Endothelial cell of umbilical vein (primary cell): ENCODE measurements around the gene POLA1. TPM values are rescaled to one million over a fixed set of nuclear protein-coding genes. Genes with fewer than 3 reads are reported as not detected.

Source experiments
- BruUV-seq: library from RNA; stranded (reverse); fragments of 400-500 nt; replicated peaks from 2 replicates; lab custom pipeline; 2021; lab: Mats Ljungman, UMichigan
- CTCF ChIA-PET: fragments of 300-600, 350-600 bp; sonication (Branson Sonifier 250); formaldehyde crosslinking; loops from one replicate; lab custom pipeline; 2021; ENCODE audit warnings: antibody characterized with exemption, inconsistent platforms; lab: Charles Lee
- POLR2A ChIA-PET: fragments of 300-600, 350-600 bp; sonication (Branson Sonifier 250); formaldehyde crosslinking; loops from one replicate; lab custom pipeline; 2021; ENCODE audit warnings: antibody characterized with exemption, inconsistent platforms; lab: Charles Lee
- DNase-seq: peaks from one replicate; pipeline ENCODE4 v3.0.0-alpha.2; 2011; ENCODE audit warnings: low read depth, low spot score
- FAIRE-seq: peaks from 2 replicates; lab custom pipeline; 2011; peaks lifted over from hg19 to GRCh38; lab: Jason Lieb, UNC
- H2AFZ ChIP-seq: 2 replicates; pipeline ENCODE4 v1.6.0; 2012; ENCODE audit warnings: low read depth, low read length, control low read depth, inconsistent platforms
- H3K27ac ChIP-seq: 2 replicates; pipeline ENCODE4 v1.5.1; 2011; ENCODE audit warnings: low read depth, mild to moderate bottlenecking, control low read depth, low read length, moderate library complexity; ENCODE audit not compliant: insufficient read depth
- H3K27me3 ChIP-seq, 2 experiments: 2 replicates each; pipeline versions ENCODE4 v1.6.0 to v1.6.1; 2011; ENCODE audit warnings: low read length in 2 of 2, mixed read lengths in 1 of 2; ENCODE audit not compliant: control insufficient read depth in 2 of 2, insufficient read depth in 2 of 2
- H3K36me3 ChIP-seq, 2 experiments: 2 replicates in 1 of 2; 3 replicates in 1 of 2; pipeline ENCODE4 v1.5.1; 2011; ENCODE audit warnings: low read length in 2 of 2, mild to moderate bottlenecking in 1 of 2, moderate library complexity in 1 of 2; ENCODE audit not compliant: control insufficient read depth in 2 of 2, insufficient read depth in 2 of 2; ENCODE audit errors: extremely low read depth in 1 of 2
- H3K4me1 ChIP-seq: 3 replicates; pipeline ENCODE4 v1.5.1; 2011; ENCODE audit warnings: mild to moderate bottlenecking, low read length; ENCODE audit not compliant: control insufficient read depth, insufficient read depth; ENCODE audit errors: extremely low read depth
- H3K4me2 ChIP-seq: 2 replicates; pipeline ENCODE4 v1.6.1; 2011; ENCODE audit warnings: low read length, control low read depth, mixed read lengths; ENCODE audit not compliant: insufficient read depth
- H3K4me3 ChIP-seq, 3 experiments: fragments of 200-600 bp in 1 of 3; sonication (generic), shearing (Covaris generic) in 1 of 3; replicated peaks in 1 of 3; 2 replicates each; pipeline ENCODE4 v1.5.1; 2011 to 2016; ENCODE audit warnings: control low read depth in 3 of 3, low read length in 3 of 3, mild to moderate bottlenecking in 2 of 3, inconsistent platforms in 1 of 3, low read depth in 1 of 3, moderate library complexity in 1 of 3; ENCODE audit not compliant: insufficient read depth in 1 of 3
- H3K79me2 ChIP-seq: 2 replicates; pipeline ENCODE4 v1.6.0; 2012; ENCODE audit warnings: low read length, inconsistent platforms; ENCODE audit not compliant: control insufficient read depth, insufficient read depth
- H3K9ac ChIP-seq: replicated peaks from 2 replicates; pipeline ENCODE3; 2011; ENCODE audit warnings: low read length, control low read depth; ENCODE audit not compliant: insufficient read depth; ENCODE audit errors: extremely low read depth
- H3K9me1 ChIP-seq: replicated peaks from 3 replicates; pipeline ENCODE4 v1.6.0; 2011; ENCODE audit warnings: mild to moderate bottlenecking, low read length; ENCODE audit not compliant: control insufficient read depth, insufficient read depth; ENCODE audit errors: extremely low read depth
- H3K9me3 ChIP-seq: replicated peaks from 2 replicates; pipeline ENCODE4 v1.5.1; 2012; ENCODE audit warnings: low read length, inconsistent platforms; ENCODE audit not compliant: control insufficient read depth, insufficient read depth
- H4K20me1 ChIP-seq: replicated peaks from 2 replicates; pipeline ENCODE3; 2011; ENCODE audit warnings: mild to moderate bottlenecking, low read length; ENCODE audit not compliant: control insufficient read depth, insufficient read depth; ENCODE audit errors: extremely low read depth
- CTCF ChIP-seq, 2 donors: IDR thresholded peaks; 1 replicate in 1 of 2; 2 replicates in 1 of 2; pipeline ENCODE4 v1.5.1; 2011; ENCODE audit warnings: low read length in 2 of 2, mild to moderate bottlenecking in 2 of 2, moderate library complexity in 2 of 2, control low read depth in 1 of 2, inconsistent platforms in 1 of 2, low read depth in 1 of 2; ENCODE audit not compliant: insufficient read depth in 1 of 2; ENCODE audit errors: extremely low read depth in 1 of 2
- EZH2 ChIP-seq: IDR thresholded peaks from 2 replicates; pipeline ENCODE4 v1.6.1; 2012; ENCODE audit warnings: borderline replicate concordance, low read depth, mild to moderate bottlenecking, moderate library complexity, low read length, inconsistent platforms; ENCODE audit not compliant: severe bottlenecking
- FOS ChIP-seq: IDR thresholded peaks from 2 replicates; pipeline ENCODE4 v1.6.1; 2011; ENCODE audit warnings: mild to moderate bottlenecking, low read length, moderate library complexity, borderline replicate concordance; ENCODE audit not compliant: insufficient read depth
- GATA2 ChIP-seq: IDR thresholded peaks from 2 replicates; pipeline ENCODE4 v1.7.0; 2011; ENCODE audit warnings: low read depth, mild to moderate bottlenecking, moderate library complexity, mixed read lengths, low read length; ENCODE audit not compliant: insufficient read length, insufficient read depth
- JUN ChIP-seq: IDR thresholded peaks from 2 replicates; pipeline ENCODE4 v1.6.1; 2011; ENCODE audit warnings: borderline replicate concordance, low read depth; ENCODE audit not compliant: insufficient read length, insufficient read depth
- MYC ChIP-seq: IDR thresholded peaks from one replicate; pipeline ENCODE4 v1.6.1; 2011; ENCODE audit warnings: mild to moderate bottlenecking, low read depth, low read length
- POLR2A ChIP-seq: IDR thresholded peaks from 2 replicates; pipeline ENCODE4 v1.6.1; 2012; ENCODE audit warnings: low read depth, mild to moderate bottlenecking, control low read depth, low read length
- POLR2AphosphoS5 ChIP-seq: IDR thresholded peaks from 2 replicates; pipeline ENCODE4 v1.6.1; 2012; ENCODE audit warnings: low read depth, mild to moderate bottlenecking, control low read depth, low read length, moderate library complexity; ENCODE audit not compliant: insufficient read depth
- dilution Hi-C: fragments of 300-500 bp; cut with MboI; formaldehyde crosslinking; loops from one replicate; pipeline ENCODE4 v1.15.0; 2019; ENCODE audit warnings: low sequenced_read_pairs; ENCODE audit not compliant: extremely low pct_ligation_motif_present
- intact Hi-C: fragments of 100-400 bp; cut with micrococcal nuclease; formaldehyde crosslinking; loops from one replicate; pipeline ENCODE4 v1.10.0; 2022
- polyA plus RNA-seq, 4 experiments: library from polyadenylated mRNA; depleted of rRNA in 3 of 4; stranded (reverse) in 3 of 4; unstranded in 1 of 4; fragments of >200 nt; gene quantifications; 2 replicates each; pipeline versions ENCODE4 v1.2.1 to v1.2.3, GENCODE V29; 2011 to 2012; ENCODE audit warnings: missing spikeins in 1 of 4
- total RNA-seq: library from RNA; stranded (reverse); gene quantifications from 2 replicates; pipeline ENCODE4 v1.2.3, GENCODE V29; 2021
- TF ChIP-seq, protein P1 (sequence below): IDR thresholded peaks from 2 replicates; pipeline ENCODE4 v1.6.1; 2011; ENCODE audit not compliant: insufficient read depth, insufficient read length

Gene POLA1
- total and polyA plus RNA-seq, 2 donors (not counting 3 experiments of a cell fraction or from before 2014, with no cell fraction given), result 1.8 to 18.6 TPM

DNA sequence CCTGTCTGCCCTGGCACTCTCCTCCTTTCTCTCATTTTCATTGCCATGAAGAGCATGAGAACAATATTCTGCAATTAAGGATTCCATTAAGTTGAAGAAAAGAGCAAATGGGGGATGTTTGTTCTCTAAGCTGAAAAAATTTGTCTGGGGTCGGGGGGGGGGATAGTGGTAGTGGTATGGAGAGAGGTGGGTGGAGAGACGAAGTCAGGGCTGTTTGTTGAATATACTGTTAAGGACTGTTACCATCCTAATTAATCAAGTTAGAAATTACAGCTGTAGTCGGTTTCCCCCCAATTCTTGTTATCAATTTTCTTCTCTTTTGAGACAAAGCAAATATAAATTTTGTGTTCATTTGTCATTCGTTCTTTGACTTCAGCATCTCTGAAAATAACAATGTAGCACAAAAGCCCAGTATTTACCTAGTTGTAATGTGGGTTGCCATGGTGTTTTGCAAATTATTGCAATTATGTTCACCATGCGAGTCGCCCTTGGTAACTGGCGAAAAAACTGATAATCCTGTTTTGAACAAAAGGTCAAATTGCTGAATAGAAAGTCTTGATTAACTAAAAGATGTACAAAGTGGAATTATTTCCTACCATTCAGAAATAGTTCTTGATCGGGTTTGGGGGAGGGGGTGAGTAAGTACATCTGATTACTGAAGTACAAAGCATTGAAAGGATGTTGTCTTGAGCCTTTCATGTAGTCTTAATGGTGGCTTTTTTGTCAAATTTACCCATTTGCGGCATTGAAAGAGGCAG is 183.0 kb downstream of the POLA1 start:
- no peak for DNase-seq
- H3K9me1 ChIP-seq, result no peaks in the 10 kb centered on the region
- no TSS peak for BruUV-seq
- H3K36me3 ChIP-seq, result no peaks in the 10 kb centered on the region
- no peaks in the 10 kb centered on the region for H3K27me3 ChIP-seq
- ChIA-PET CTCF (no interaction called here), POLR2A (no interaction called here)
- no peak overlapping the region for H2AFZ ChIP-seq
- H3K27ac ChIP-seq, result no peak overlapping the region
- dilution Hi-C loops, result no loop called here
- no peak overlapping the region for H3K4me3 ChIP-seq
- TF ChIP-seq, protein P1, sequence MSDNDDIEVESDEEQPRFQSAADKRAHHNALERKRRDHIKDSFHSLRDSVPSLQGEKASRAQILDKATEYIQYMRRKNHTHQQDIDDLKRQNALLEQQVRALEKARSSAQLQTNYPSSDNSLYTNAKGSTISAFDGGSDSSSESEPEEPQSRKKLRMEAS, result no peak
- TF ChIP-seq CTCF (IDR thresholded peaks at IDR 0.05; ENCODE audit: extremely low read depth in 1 of 2, insufficient read depth in 1 of 2, low read depth in 1 of 2, low read length in 2 of 2) (no peak), GATA2 (no peak), EZH2 (no peak), POLR2A (no peak), FOS (no peak), POLR2AphosphoS5 (no peak), MYC (no peak), JUN (no peak)
- no peak overlapping the region for H3K9ac ChIP-seq
- no peaks in the 10 kb centered on the region for H3K79me2 ChIP-seq
- intact Hi-C loops, result no loop called here
- H4K20me1 ChIP-seq, result no peaks in the 10 kb centered on the region
- H3K4me2 ChIP-seq, result no peak overlapping the region
- H3K4me1 ChIP-seq, result no peaks in the 10 kb centered on the region
- no peak for FAIRE-seq
- no peaks in the 10 kb centered on the region for H3K9me3 ChIP-seq
